ENCODE data around the gene CBLIF. TPM values are rescaled to one million over a fixed set of nuclear protein-coding genes. Genes with fewer than 3 reads are reported as not detected.
"Not testable (repeated sequence)": the region's sequence is repeated elsewhere in the genome, so short reads cannot be mapped to it uniquely, and the experiment has no call there.

The CBLIF gene
- total RNA-seq, 2 experiments from 2014 or later = not detected

- POLR2A ChIA-PET = no interaction called here
- CTCF ChIA-PET = interaction anchor here (0.6 to 5.4 kb wide), 5 partner anchors 9 to 47 kb away, joined by 3 to 31 read pairs (median 4); partner anchors contain the start of gene STX3
These were observed 43.2 kb downstream of the CBLIF start for GRCh38 chr11:59801981-59802638.

- POLR2A ChIA-PET = no interaction called here
- CTCF ChIA-PET = interaction anchor here (0.6 to 5.4 kb wide), 4 partner anchors 8 to 46 kb away, joined by 4 to 31 read pairs (median 4); partner anchors contain the start of gene STX3
These were observed 44.1 kb downstream of the CBLIF start for GRCh38 chr11:59801160-59801706.

DNA sequence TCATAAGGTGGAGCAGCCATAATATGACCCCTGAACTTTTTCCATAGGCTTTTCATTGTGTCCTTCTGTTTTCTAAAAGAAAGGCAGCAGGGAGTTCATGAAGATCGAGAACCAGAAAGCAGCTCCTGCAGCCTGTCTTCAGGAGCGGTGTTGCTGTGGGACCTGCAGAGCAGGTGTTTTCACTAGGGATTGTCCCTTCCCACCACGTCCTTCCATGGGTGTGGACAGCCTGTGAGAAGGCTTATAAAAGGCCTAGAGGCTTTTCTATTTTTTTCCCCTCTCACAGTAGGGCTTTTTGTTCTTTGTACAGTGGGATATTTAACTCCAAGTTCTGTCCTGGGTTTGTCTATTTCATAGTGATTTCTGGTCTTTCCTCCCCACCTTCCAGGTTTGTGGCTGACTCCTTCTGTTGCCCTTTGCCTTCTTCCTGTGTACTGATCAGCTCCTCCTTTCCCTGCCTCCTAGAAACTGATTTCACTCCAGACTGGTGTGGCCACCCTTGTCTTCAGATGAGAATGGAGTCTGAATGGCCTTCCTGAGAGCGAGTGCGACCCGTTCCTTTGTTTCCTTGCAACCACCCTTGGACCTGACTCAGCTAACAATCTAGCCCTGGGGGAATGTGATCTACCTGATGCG is 44.8 kb downstream of the CBLIF start:
- POLR2A ChIA-PET = no interaction called here
- CTCF ChIA-PET = interaction anchor here (1.1 to 5.4 kb wide), 2 partner anchors 45 to 184 kb away, joined by 3 to 31 read pairs; partner anchors contain the start of gene STX3

GRCh38 chr11:59794417-59794816 is 50.9 kb downstream of the CBLIF start:
- ChIA-PET POLR2A (no interaction called here), CTCF (no interaction called here)

- CTCF ChIA-PET = interaction anchor here (1.3 to 1.6 kb wide), 2 partner anchors 9 to 38 kb away, joined by 4 read pairs; no protein-coding TSS in a partner anchor
- POLR2A ChIA-PET = no interaction called here
These were observed 52.8 kb downstream of the CBLIF start for GRCh38 chr11:59792507-59792906.

- POLR2A ChIA-PET = no interaction called here
- CTCF ChIA-PET = no interaction called here
These were observed 53.7 kb downstream of the CBLIF start for GRCh38 chr11:59791639-59792038.

- CTCF ChIA-PET = no interaction called here
These were observed 57.5 kb downstream of the CBLIF start for GRCh38 chr11:59787816-59788215.

GRCh38 chr11:59787255-59787588 is 58.1 kb downstream of the CBLIF start:
- ChIA-PET CTCF (no interaction called here), POLR2A (no interaction called here)

More at GRCh38 chr11:59787816-59788215, 57.5 kb downstream of the CBLIF start:
- POLR2A ChIA-PET = no interaction called here

GRCh38 chr11:59785818-59786217 is 59.5 kb downstream of the CBLIF start:
- CTCF ChIA-PET = interaction anchor here (0.6 to 1.1 kb wide), 3 partner anchors 30 to 386 kb away, joined by 3 read pairs; no protein-coding TSS in a partner anchor
- POLR2A ChIA-PET = no interaction called here

DNA sequence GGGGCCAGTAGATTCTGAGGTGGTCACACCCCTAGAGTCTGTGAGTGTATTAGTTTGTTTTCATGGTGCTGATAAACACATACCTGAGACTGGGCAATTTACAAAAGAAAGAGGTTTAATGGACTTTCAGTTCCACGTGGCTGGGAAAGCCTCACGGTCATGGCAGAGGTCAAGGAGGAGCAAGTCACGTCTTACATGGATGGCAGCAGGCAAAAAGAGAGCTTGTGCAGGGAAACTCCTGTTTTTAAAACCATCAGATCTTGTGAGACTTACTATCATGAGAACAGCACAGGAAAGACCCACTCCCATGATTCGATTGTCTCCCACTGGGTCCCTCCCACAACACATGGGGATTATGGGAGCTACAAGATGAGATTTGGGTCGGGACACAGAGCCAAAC is 60.9 kb downstream of the CBLIF start:
- POLR2A ChIA-PET, CTCF ChIA-PET: not testable (repeated sequence)

DNA sequence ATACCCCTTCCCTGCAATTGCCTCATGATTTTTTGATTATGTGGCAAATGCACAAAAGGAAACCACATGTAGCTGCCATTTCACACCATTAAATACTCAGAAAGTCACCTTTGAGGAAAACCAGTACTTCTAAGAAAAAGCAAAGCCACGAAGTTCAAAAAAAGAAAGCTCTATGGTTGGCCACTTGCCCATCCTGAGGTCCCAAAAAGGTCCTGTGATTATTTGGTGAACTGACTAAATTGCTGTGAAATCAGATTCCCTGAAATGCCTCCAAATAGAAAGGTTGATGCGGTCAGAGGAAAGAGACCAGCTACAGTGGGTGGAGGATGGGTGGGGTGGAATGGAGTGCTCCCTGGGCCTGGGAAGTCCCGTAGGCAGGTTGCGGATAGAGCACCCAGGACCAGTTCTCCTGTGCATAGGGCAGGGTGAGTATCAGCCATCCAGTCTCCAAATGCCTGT is 61.6 kb downstream of the CBLIF start:
- CTCF ChIA-PET = no interaction called here

GRCh38 chr11:59782080-59782479 is 63.2 kb downstream of the CBLIF start:
- POLR2A ChIA-PET = no interaction called here
- CTCF ChIA-PET = interaction anchor here (1.0 kb wide), 1 partner anchor 20 kb away, joined by 4 read pairs; no protein-coding TSS in a partner anchor

More for the DNA sequence above, 61.6 kb downstream of the CBLIF start:
- POLR2A ChIA-PET = no interaction called here

DNA sequence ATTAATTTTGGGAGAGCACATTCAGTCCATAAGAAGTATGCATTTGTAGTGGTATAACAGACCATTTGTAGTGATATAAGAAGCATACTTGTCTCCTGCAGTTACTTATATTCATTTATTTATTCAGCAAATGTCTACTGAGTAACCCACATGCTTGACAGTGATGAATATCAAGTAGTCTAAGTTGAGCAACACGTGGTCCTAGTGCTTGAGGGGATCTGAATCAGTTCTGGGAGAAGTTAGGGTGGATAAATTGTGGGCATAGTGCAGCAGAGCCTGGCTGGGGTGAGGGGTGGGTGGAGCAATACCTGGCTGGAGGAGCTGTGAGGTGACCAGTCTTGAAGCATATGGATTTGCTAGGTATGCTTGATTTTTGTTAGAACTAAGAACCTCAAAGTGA is 65.8 kb downstream of the CBLIF start:
- POLR2A ChIA-PET = no interaction called here
- CTCF ChIA-PET = no interaction called here

Other genes starting within 250 kb of the CBLIF start
- gene OSBP, start 229.7 kb downstream of the CBLIF start, total RNA-seq = 10 to 100 TPM; 35.0 to 36.4 TPM
- 10 to 100 TPM; 59.0 to 60.1 TPM for gene PATL1, start 176.5 kb downstream of the CBLIF start, total RNA-seq
- gene OR10V1, start 131.7 kb downstream of the CBLIF start, total RNA-seq = not detected
- 1 to 10 TPM; 8.8 to 9.4 TPM for gene STX3, start 90.1 kb downstream of the CBLIF start, total RNA-seq
- 10 to 100 TPM; 96.2 to 96.5 TPM for gene MRPL16, start 34.7 kb downstream of the CBLIF start, total RNA-seq
- gene TCN1, start 21.0 kb upstream of the CBLIF start, total RNA-seq = not detected
- gene OOSP3, start 33.3 kb upstream of the CBLIF start, total RNA-seq = not detected
- gene OOSP1, start 92.9 kb upstream of the CBLIF start, total RNA-seq = not detected
- not detected for gene OOSP4A, start 118.5 kb upstream of the CBLIF start, total RNA-seq
- not detected for gene OOSP4B, start 171.7 kb upstream of the CBLIF start, total RNA-seq
- not detected for gene OOSP2, start 194.9 kb upstream of the CBLIF start, total RNA-seq
- not detected for gene MS4A3, start 211.2 kb upstream of the CBLIF start, total RNA-seq
- not detected for gene MS4A2, start 243.2 kb upstream of the CBLIF start, total RNA-seq